ENCODE measurements around the gene ZBTB8B. TPM values are rescaled to one million over a fixed set of nuclear protein-coding genes. Genes with fewer than 3 reads are reported as not detected.

ZBTB8B gene
- total and polyA plus RNA-seq, 10 of the 15 experiments (the other 5 are each of a cell fraction or from before 2014, with no cell fraction given): under 0.01 to 0.04 (median 0.01) TPM; not detected in 4

GRCh38 chr1:32489774-32490454 lies 25.0 kb downstream of the ZBTB8B start:
- Histone ChIP-seq H3K4me1 (ENCODE audit: control insufficient read depth, insufficient read depth, low read length) (no peaks in the 10 kb centered on the region), H4K20me1 (ENCODE audit: control insufficient read depth, insufficient read depth) (no peaks in the 10 kb centered on the region), H3K79me2 (ENCODE audit: control insufficient read depth, insufficient read depth, low read length) (no peaks in the 10 kb centered on the region), H3K4me2 (ENCODE audit: control insufficient read depth, insufficient read depth) (no peak overlapping the region), H2AFZ (ENCODE audit: control insufficient read depth, low read depth, low read length) (no peak overlapping the region), H3K4me3 (no peak overlapping the region), H3K36me3 (ENCODE audit: control insufficient read depth in 2 of 2, insufficient read depth in 2 of 2, low read length in 1 of 2) (no peaks in the 10 kb centered on the region), H3K9me3 (replicated peaks; ENCODE audit: control insufficient read depth, insufficient read depth, low read length) (no peaks in the 10 kb centered on the region), H3K27ac (ENCODE audit: control insufficient read depth, insufficient read depth) (no peak overlapping the region), H3K9ac (ENCODE audit: control insufficient read depth, insufficient read depth, low read length) (no peak overlapping the region), H3K27me3 (replicated peaks in 1 of 2; ENCODE audit: control insufficient read depth in 2 of 2, insufficient read depth in 2 of 2, low read length in 1 of 2) (peaks cover 0 to 4% of the 10 kb centered on the region in 2 experiments; a peak in 3 of 4 replicates)
- in situ Hi-C loops (cut with MboI): no loop called here
- BruUV-seq (replicated peaks): no TSS peak
- DNase-seq (ENCODE audit: low read depth, low spot score) (no peak), FAIRE-seq (no peak), ATAC-seq (no peak)
- ChIA-PET CTCF (no interaction called here), POLR2A (no interaction called here), SMC1A (ENCODE audit: uncharacterized antibody, unreplicated experiment) (no interaction called here), RAD21 (ENCODE audit: unreplicated experiment) (no interaction called here)
- no peak for TF ChIP-seq YY1 (IDR thresholded peaks at IDR 0.05; ENCODE audit: low read depth, low read length)
- no peak for TF ChIP-seq CBX5 (IDR thresholded peaks at IDR 0.05; ENCODE audit: low read depth)
- TF ChIP-seq MYB (IDR thresholded peaks at IDR 0.05; ENCODE audit: borderline replicate concordance, low read depth, low read length): no peak
- no peak for TF ChIP-seq POLR2AphosphoS2 (IDR thresholded peaks at IDR 0.05; ENCODE audit: low read depth, low read length)
- WGBS (ENCODE audit: insufficient coverage, insufficient replicate concordance, low lambda C conversion rate, missing lambda C conversion rate): 65% methylated on average over 3 of the region's 3 CpGs
- intact Hi-C loops (cut with micrococcal nuclease; ENCODE audit: unreplicated experiment): no loop called here

GRCh38 chr1:32491386-32491785 lies 26.5 kb downstream of the ZBTB8B start:
- no peaks in the 10 kb centered on the region for H3K9me3 ChIP-seq (replicated peaks; ENCODE audit: control insufficient read depth, insufficient read depth, low read length)
- intact Hi-C loops (cut with micrococcal nuclease; ENCODE audit: unreplicated experiment) (no loop called here), in situ Hi-C loops (cut with MboI) (no loop called here)
- H3K27me3 ChIP-seq (replicated peaks in 1 of 2; ENCODE audit: control insufficient read depth in 2 of 2, insufficient read depth in 2 of 2, low read length in 1 of 2): no peaks in the 10 kb centered on the region; a peak in 2 of 4 replicates
- ATAC-seq: no peak
- H3K9ac ChIP-seq (ENCODE audit: control insufficient read depth, insufficient read depth, low read length): no peak overlapping the region
- H3K27ac ChIP-seq (ENCODE audit: control insufficient read depth, insufficient read depth): no peak overlapping the region
- ChIA-PET SMC1A (ENCODE audit: uncharacterized antibody, unreplicated experiment) (interaction anchor here (0.6 kb wide), 1 partner anchor 617 kb away, joined by 4 read pairs; no protein-coding TSS in a partner anchor), POLR2A (no interaction called here), CTCF (interaction anchor here (0.5 kb wide), 1 partner anchor 29 kb away, joined by 3 read pairs; no protein-coding TSS in a partner anchor), RAD21 (ENCODE audit: unreplicated experiment) (no interaction called here)
- H3K4me1 ChIP-seq (ENCODE audit: control insufficient read depth, insufficient read depth, low read length): no peaks in the 10 kb centered on the region
- no peaks in the 10 kb centered on the region for H3K79me2 ChIP-seq (ENCODE audit: control insufficient read depth, insufficient read depth, low read length)
- no peak for FAIRE-seq
- H3K4me3 ChIP-seq: no peak overlapping the region
- DNase-seq (ENCODE audit: low read depth, low spot score): no peak
- no peaks in the 10 kb centered on the region for H3K36me3 ChIP-seq (ENCODE audit: control insufficient read depth in 2 of 2, insufficient read depth in 2 of 2, low read length in 1 of 2)
- H2AFZ ChIP-seq (ENCODE audit: control insufficient read depth, low read depth, low read length): no peak overlapping the region
- 50% methylated on average over 2 of the region's 2 CpGs for WGBS (ENCODE audit: insufficient coverage, insufficient replicate concordance, low lambda C conversion rate, missing lambda C conversion rate)
- no TSS peak for BruUV-seq (replicated peaks)
- no peaks in the 10 kb centered on the region for H4K20me1 ChIP-seq (ENCODE audit: control insufficient read depth, insufficient read depth)
- H3K4me2 ChIP-seq (ENCODE audit: control insufficient read depth, insufficient read depth): no peak overlapping the region
- TF ChIP-seq NBN (IDR thresholded peaks at IDR 0.05) (no peak), NFYA (IDR thresholded peaks at IDR 0.05; ENCODE audit: borderline replicate concordance, low read depth, low read length) (no peak), TCF3 (IDR thresholded peaks at IDR 0.05; ENCODE audit: borderline replicate concordance, insufficient read depth, low read depth, low read length) (no peak), TAF1 (IDR thresholded peaks at IDR 0.05; ENCODE audit: borderline replicate concordance, low read depth, low read length) (no peak), IRF5 (IDR thresholded peaks at IDR 0.05; ENCODE audit: borderline replicate concordance) (no peak), PKNOX1 (IDR thresholded peaks at IDR 0.05) (no peak), CHD4 (IDR thresholded peaks at IDR 0.05) (no peak), HDAC2 (IDR thresholded peaks at IDR 0.05) (no peak), BACH1 (IDR thresholded peaks at IDR 0.05; ENCODE audit: borderline replicate concordance) (no peak), ATF3 (IDR thresholded peaks at IDR 0.05; ENCODE audit: borderline replicate concordance, extremely low read depth, low read depth, low read length) (no peak), TARDBP (IDR thresholded peaks at IDR 0.05; ENCODE audit: borderline replicate concordance) (no peak), MYB (IDR thresholded peaks at IDR 0.05; ENCODE audit: borderline replicate concordance, low read depth, low read length) (no peak), EP300 (IDR thresholded peaks at IDR 0.05; ENCODE audit: borderline replicate concordance in 1 of 2, control insufficient read depth in 1 of 2, low read depth in 2 of 2, low read length in 2 of 2) (no peak)
